Upper lobe of left lung (tissue), 4 donors: Measurements from ENCODE around the gene PRCD.

Experiments used
- POLR2A ChIP-seq, 4 donors: fragments of 450-650 bp; IDR thresholded peaks; one replicate each; pipeline ENCODE4 v1.5.1; 2016 to 2017; ENCODE audit warnings: antibody characterized with exemption in 4 of 4, mild to moderate bottlenecking in 2 of 4
- POLR2AphosphoS5 ChIP-seq, 2 donors: sonication (generic); formaldehyde crosslinking; IDR thresholded peaks; one replicate each; pipeline ENCODE4 v1.5.1; 2017; ENCODE audit warnings: antibody characterized with exemption in 2 of 2
- TF ChIP-seq, protein P1 (sequence below), 6 experiments: fragments of 450-650 bp in 4 of 6; fragments of 200-600 bp in 2 of 6; sonication (generic) in 2 of 6; IDR thresholded peaks; one replicate each; pipeline ENCODE4 v1.5.1; 2016 to 2019; ENCODE audit warnings: antibody characterized with exemption in 6 of 6

DNA sequence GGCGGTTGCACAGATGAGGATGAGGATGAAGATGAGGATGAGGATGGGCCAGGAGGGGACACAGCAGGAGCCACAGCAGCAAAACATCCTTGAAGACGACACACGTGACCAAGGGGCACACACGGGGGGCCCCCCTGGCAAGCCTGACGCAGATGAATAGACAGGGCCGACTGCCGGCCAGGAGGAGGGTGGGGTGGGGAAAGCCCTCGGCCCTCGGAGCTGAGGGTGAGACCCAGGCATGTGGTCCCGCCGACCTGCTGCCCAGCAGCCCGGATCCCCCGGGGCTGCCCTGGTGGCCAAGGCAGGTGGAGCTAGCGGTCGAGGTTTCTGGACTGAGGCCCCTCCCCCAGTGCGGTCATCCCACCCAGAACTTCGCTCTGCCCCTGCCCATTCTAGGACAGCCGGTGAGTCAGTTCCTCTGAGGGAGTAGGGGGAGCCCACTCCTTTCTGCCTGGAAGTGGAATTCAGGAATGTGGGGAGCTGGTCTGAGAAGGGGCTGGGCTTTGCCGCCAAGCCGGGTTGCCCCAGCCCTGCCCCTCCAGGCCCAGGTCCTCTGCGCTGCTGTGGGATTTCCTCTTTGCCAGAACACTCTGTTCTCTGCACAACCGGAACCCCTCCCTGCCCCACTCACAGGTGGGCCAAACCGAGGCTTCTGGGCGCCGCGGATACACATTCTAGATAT lies 12.3 kb upstream of the PRCD start:
- TF ChIP-seq, protein P1, sequence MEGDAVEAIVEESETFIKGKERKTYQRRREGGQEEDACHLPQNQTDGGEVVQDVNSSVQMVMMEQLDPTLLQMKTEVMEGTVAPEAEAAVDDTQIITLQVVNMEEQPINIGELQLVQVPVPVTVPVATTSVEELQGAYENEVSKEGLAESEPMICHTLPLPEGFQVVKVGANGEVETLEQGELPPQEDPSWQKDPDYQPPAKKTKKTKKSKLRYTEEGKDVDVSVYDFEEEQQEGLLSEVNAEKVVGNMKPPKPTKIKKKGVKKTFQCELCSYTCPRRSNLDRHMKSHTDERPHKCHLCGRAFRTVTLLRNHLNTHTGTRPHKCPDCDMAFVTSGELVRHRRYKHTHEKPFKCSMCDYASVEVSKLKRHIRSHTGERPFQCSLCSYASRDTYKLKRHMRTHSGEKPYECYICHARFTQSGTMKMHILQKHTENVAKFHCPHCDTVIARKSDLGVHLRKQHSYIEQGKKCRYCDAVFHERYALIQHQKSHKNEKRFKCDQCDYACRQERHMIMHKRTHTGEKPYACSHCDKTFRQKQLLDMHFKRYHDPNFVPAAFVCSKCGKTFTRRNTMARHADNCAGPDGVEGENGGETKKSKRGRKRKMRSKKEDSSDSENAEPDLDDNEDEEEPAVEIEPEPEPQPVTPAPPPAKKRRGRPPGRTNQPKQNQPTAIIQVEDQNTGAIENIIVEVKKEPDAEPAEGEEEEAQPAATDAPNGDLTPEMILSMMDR (IDR thresholded peaks at IDR 0.05), result peak in 5 of 6 experiments; percentile 29 to 77 (median 46)
- TF ChIP-seq POLR2A (IDR thresholded peaks at IDR 0.05), result peak in 1 of 4 donors; percentile 56
- TF ChIP-seq POLR2AphosphoS5 (IDR thresholded peaks at IDR 0.05), result peak; percentile 74 to 82
